IMR-90 (cell line): Measurements from ENCODE around the gene FGF7. TPM values are rescaled to one million over a fixed set of nuclear protein-coding genes. Genes with fewer than 3 reads are reported as not detected.
"Not testable (repeated sequence)": the region's sequence is repeated elsewhere in the genome, so short reads cannot be mapped to it uniquely, and the experiment has no call there.

ENCODE experiments used
- ATAC-seq: fragments of 200-7000 bp; cut with Tn5 transposase; 2 replicates; pipeline ENCODE4 v1.9.1; 2020; ENCODE audit warnings: low read depth, mild to moderate bottlenecking, moderate library complexity
- BruUV-seq: library from RNA; stranded (reverse); fragments of 400-500 nt; replicated peaks from 2 replicates; lab custom pipeline; 2021; lab: Mats Ljungman, UMichigan
- CTCF ChIA-PET: fragments of 300-600 bp; formaldehyde crosslinking; extraction: SDS; loops from one replicate; lab custom pipeline; 2021; ENCODE audit warnings: antibody characterized with exemption; lab: Yijun Ruan, JAX
- POLR2A ChIA-PET: fragments of 300-600 bp; sonication (Branson Sonifier 250); formaldehyde crosslinking; loops from one replicate; lab custom pipeline; 2022; ENCODE audit warnings: antibody characterized with exemption; ENCODE audit not compliant: unreplicated experiment; lab: Charles Lee
- DNase-seq: peaks from one replicate; pipeline ENCODE4 v3.0.0; 2013
- H2AFZ ChIP-seq: replicated peaks from 2 replicates; pipeline ENCODE3; 2013; ENCODE audit warnings: low read length, mild to moderate bottlenecking; ENCODE audit not compliant: poor library complexity
- H2AK5ac ChIP-seq: 2 replicates; pipeline ENCODE4 v1.6.1; 2013; ENCODE audit warnings: low read depth, low read length, inconsistent platforms
- H2AK9ac ChIP-seq: replicated peaks from 2 replicates; pipeline ENCODE3; 2013; ENCODE audit warnings: mild to moderate bottlenecking, low read depth, low read length, moderate library complexity; ENCODE audit not compliant: poor library complexity
- H2BK120ac ChIP-seq: 2 replicates; pipeline ENCODE4 v1.6.1; 2013; ENCODE audit warnings: low read depth, low read length, inconsistent platforms
- H2BK15ac ChIP-seq: 3 replicates; pipeline ENCODE4 v1.6.1; 2013; ENCODE audit warnings: low read depth, low read length, inconsistent platforms
- H2BK20ac ChIP-seq: 2 replicates; pipeline ENCODE4 v1.6.1; 2013; ENCODE audit warnings: low read depth, mild to moderate bottlenecking, inconsistent platforms, low read length, moderate library complexity
- H2BK5ac ChIP-seq: 2 replicates; pipeline ENCODE4 v1.6.1; 2013; ENCODE audit warnings: mild to moderate bottlenecking, low read depth, low read length, inconsistent platforms; ENCODE audit not compliant: poor library complexity, severe bottlenecking
- H3K14ac ChIP-seq: replicated peaks from 2 replicates; pipeline ENCODE4 v1.6.1; 2013; ENCODE audit warnings: low read depth, low read length, inconsistent platforms
- H3K18ac ChIP-seq: 2 replicates; pipeline ENCODE4 v1.6.1; 2013; ENCODE audit warnings: low read depth, low read length, control low read depth
- H3K23ac ChIP-seq: 2 replicates; pipeline ENCODE4 v1.6.1; 2013; ENCODE audit warnings: low read depth, low read length, inconsistent platforms
- H3K27ac ChIP-seq: 2 replicates; pipeline ENCODE4 v1.5.1; 2013; ENCODE audit warnings: mild to moderate bottlenecking, control low read depth, low read length; ENCODE audit not compliant: insufficient read depth
- H3K27me3 ChIP-seq: 2 replicates; pipeline ENCODE4 v1.6.1; 2013; ENCODE audit warnings: low read length; ENCODE audit not compliant: control insufficient read depth, insufficient read depth
- H3K36me3 ChIP-seq: 2 replicates; pipeline ENCODE4 v1.6.1; 2013; ENCODE audit warnings: low read length, mixed read lengths; ENCODE audit not compliant: control insufficient read depth, insufficient read depth
- H3K4ac ChIP-seq: 2 replicates; pipeline ENCODE4 v1.6.1; 2013; ENCODE audit warnings: low read depth, low read length, inconsistent platforms
- H3K4me1 ChIP-seq: 2 replicates; pipeline ENCODE4 v1.6.1; 2013; ENCODE audit warnings: low read length, mixed read lengths; ENCODE audit not compliant: control insufficient read depth, insufficient read depth
- H3K4me2 ChIP-seq: 2 replicates; pipeline ENCODE4 v1.6.1; 2013; ENCODE audit warnings: low read depth, mild to moderate bottlenecking, control low read depth, low read length, moderate library complexity
- H3K4me3 ChIP-seq: 2 replicates; pipeline ENCODE4 v1.5.1; 2013; ENCODE audit warnings: low read depth, mild to moderate bottlenecking, control low read depth, low read length, moderate library complexity; ENCODE audit not compliant: insufficient read depth
- H3K56ac ChIP-seq: 2 replicates; pipeline ENCODE4 v1.6.1; 2013; ENCODE audit warnings: low read length, inconsistent platforms; ENCODE audit not compliant: insufficient read depth; ENCODE audit errors: extremely low read depth
- H3K79me1 ChIP-seq, 2 experiments: 2 replicates each; pipeline ENCODE4 v1.6.1; 2013; ENCODE audit warnings: low read length in 2 of 2, inconsistent platforms in 1 of 2, low read depth in 1 of 2
- H3K9ac ChIP-seq: 2 replicates; pipeline ENCODE4 v1.6.1; 2013; ENCODE audit warnings: low read depth, low read length, control low read depth
- H3K9me1 ChIP-seq: 2 replicates; pipeline ENCODE4 v1.6.1; 2013; ENCODE audit warnings: low read length, inconsistent platforms; ENCODE audit not compliant: insufficient read depth
- H3K9me3 ChIP-seq: 2 replicates; pipeline ENCODE4 v1.6.1; 2013; ENCODE audit warnings: low read length; ENCODE audit not compliant: control insufficient read depth, insufficient read depth
- H4K20me1 ChIP-seq: 2 replicates; pipeline ENCODE4 v1.6.1; 2013; ENCODE audit warnings: low read length, inconsistent platforms; ENCODE audit not compliant: insufficient read depth
- H4K5ac ChIP-seq: 2 replicates; pipeline ENCODE4 v1.6.1; 2013; ENCODE audit warnings: mild to moderate bottlenecking, low read depth, low read length, control low read depth
- H4K8ac ChIP-seq, 2 experiments: 2 replicates each; pipeline ENCODE4 v1.6.1; 2013; ENCODE audit warnings: low read depth in 2 of 2, low read length in 2 of 2, control low read depth in 1 of 2, inconsistent platforms in 1 of 2
- H4K91ac ChIP-seq: 2 replicates; pipeline ENCODE4 v1.6.1; 2013; ENCODE audit warnings: low read depth, low read length, inconsistent platforms; ENCODE audit not compliant: insufficient read depth
- BHLHE40 ChIP-seq: fragments of 150-350 bp; IDR thresholded peaks from 2 replicates; pipeline ENCODE4 v1.6.1; 2016; ENCODE audit warnings: mild to moderate bottlenecking, low read depth, low read length
- RAD21 ChIP-seq: IDR thresholded peaks from 2 replicates; pipeline ENCODE4 v1.6.1; 2012; ENCODE audit warnings: low read length, improper control_type of control experiment
- WGBS, 2 experiments: methylation state at CpG; one replicate each; pipeline versions ENCODE4 v1.1.5 to v1.1.7; 2013; ENCODE audit warnings: missing lambda C conversion rate in 2 of 2; ENCODE audit not compliant: insufficient read length in 1 of 2; ENCODE audit errors: extremely low coverage in 2 of 2; 5-methylcytosine and 5-hydroxymethylcytosine counted together
- dilution Hi-C: fragments of 300-500 bp; cut with HindIII; formaldehyde crosslinking; loops from one replicate; pipeline ENCODE4 v1.14.3; 2018; ENCODE audit warnings: low sequenced_read_pairs; ENCODE audit not compliant: unreplicated experiment
- in situ Hi-C: fragments of 300-500 bp; cut with MboI; formaldehyde crosslinking; loops from 3 replicates; pipeline ENCODE4 v1.14.3; 2019; ENCODE audit warnings: low sequenced_read_pairs, inconsistent platforms, mixed read lengths
- intact Hi-C: fragments of 100-400 bp; cut with micrococcal nuclease; formaldehyde crosslinking; loops from 2 replicates; pipeline ENCODE4 v1.10.0; 2022
- polyA plus RNA-seq, 3 experiments: library from polyadenylated mRNA; depleted of rRNA; stranded (reverse); fragments of >200 nt; gene quantifications; 2 replicates each; pipeline ENCODE4 v1.2.3, GENCODE V29; 2012; ENCODE audit warnings: low replicate concordance in 1 of 3
- total RNA-seq: library from RNA; depleted of rRNA; stranded (reverse); fragments of >200 nt; gene quantifications from 2 replicates; pipeline ENCODE4 v1.2.3, GENCODE V29; 2012

The FGF7 gene
- total and polyA plus RNA-seq, 2 of the 4 experiments (the other 2 are of a cell fraction): 27.3 to 34.8 TPM

DNA sequence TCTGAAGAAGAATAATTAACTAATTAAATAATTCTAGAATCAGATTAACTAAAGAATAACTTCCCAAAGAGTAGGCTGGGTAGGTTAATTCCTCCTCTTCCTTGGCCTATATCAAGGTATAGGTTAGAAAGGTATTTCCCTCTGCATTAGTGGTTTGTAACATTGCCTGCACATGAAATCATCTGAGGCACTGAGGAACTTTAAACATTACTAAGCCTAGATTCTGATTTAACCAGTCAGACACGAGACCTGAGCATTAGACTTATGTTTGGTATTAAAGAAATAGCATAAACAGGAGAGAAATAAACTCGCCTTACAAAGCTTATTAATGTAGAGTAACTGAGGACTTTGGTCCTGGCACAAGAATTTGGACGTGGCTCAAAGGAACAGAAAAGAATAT lies 84.2 kb downstream of the FGF7 start:
- Histone ChIP-seq H3K9ac (no peak overlapping the region), H3K36me3 (no peaks in the 10 kb centered on the region), H3K4ac (no peak overlapping the region), H3K56ac (no peak overlapping the region), H4K20me1 (no peaks in the 10 kb centered on the region), H2BK5ac (no peak overlapping the region), H3K9me1 (no peaks in the 10 kb centered on the region), H3K14ac (no peak overlapping the region), H3K4me2 (no peak overlapping the region), H3K9me3 (peaks cover 2% of the 10 kb centered on the region; the same call in 1 of the 2 replicates), H2BK20ac (no peak overlapping the region), H3K4me3 (no peak overlapping the region), H4K8ac (no peak overlapping the region), H3K27me3 (no peaks in the 10 kb centered on the region), H2AFZ (no peak overlapping the region), H3K27ac (no peak overlapping the region), H4K5ac (no peak overlapping the region), H3K79me1 (no peaks in the 10 kb centered on the region), H2BK15ac (no peak overlapping the region), H2AK9ac (no peak overlapping the region), H3K4me1 (no peaks in the 10 kb centered on the region), H3K18ac (no peak overlapping the region), H2AK5ac (no peak overlapping the region), H4K91ac (no peak overlapping the region), H3K23ac (no peak overlapping the region), H2BK120ac (no peak overlapping the region)
- peak; percentile 79 for ATAC-seq
- CTCF ChIA-PET: no interaction called here
- in situ Hi-C loops: no loop called here
- TF ChIP-seq RAD21 (no peak), BHLHE40 (peak; percentile 63; the same call in 1 of the 2 replicates)
- POLR2A ChIA-PET: no interaction called here
- intact Hi-C loops: no loop called here
- peak; percentile 59 for DNase-seq
- dilution Hi-C loops: no loop called here
- no TSS peak for BruUV-seq
- no CpG with 5 or more reads among the region's 3 CpGs for WGBS, 2 experiments

DNA sequence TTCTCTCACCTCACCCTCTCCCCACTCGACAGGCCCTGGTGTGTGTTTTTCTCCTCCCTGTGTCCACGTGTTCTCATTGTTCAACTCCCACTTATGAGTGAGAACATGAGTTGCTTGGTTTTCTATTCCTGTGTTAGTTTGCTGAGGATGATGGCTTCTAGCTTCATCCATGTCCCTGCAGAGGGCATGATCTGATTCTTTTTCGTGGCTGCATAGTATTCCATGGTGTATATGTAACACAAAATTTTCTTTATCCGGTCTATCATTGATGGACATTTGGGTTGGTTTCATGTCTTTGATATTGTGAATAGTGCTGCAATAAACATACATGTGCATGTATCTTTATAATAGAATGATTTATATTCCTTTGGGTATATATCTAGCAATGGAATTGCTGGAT lies 89.7 kb downstream of the FGF7 start:
- H3K9ac ChIP-seq, CTCF ChIA-PET, POLR2A ChIA-PET, H4K8ac ChIP-seq, H3K9me1 ChIP-seq, H2AK5ac ChIP-seq, H3K27me3 ChIP-seq, DNase-seq, ATAC-seq, H3K4me3 ChIP-seq, H2BK120ac ChIP-seq, H3K4ac ChIP-seq, H3K27ac ChIP-seq, BruUV-seq, dilution Hi-C loops, H4K5ac ChIP-seq, H3K4me1 ChIP-seq, H3K23ac ChIP-seq, H2AK9ac ChIP-seq, H2BK15ac ChIP-seq, H3K36me3 ChIP-seq, H3K9me3 ChIP-seq, in situ Hi-C loops, H3K79me1 ChIP-seq, H2BK5ac ChIP-seq, H4K91ac ChIP-seq, H2AFZ ChIP-seq, H3K4me2 ChIP-seq, H4K20me1 ChIP-seq, H3K56ac ChIP-seq, H3K18ac ChIP-seq, H2BK20ac ChIP-seq, H3K14ac ChIP-seq: not testable (repeated sequence)
- whole genome bisulfite sequencing, 2 experiments: no CpG with 5 or more reads among the region's 4 CpGs
- intact Hi-C loops: loop anchor here (10.0 kb wide), 1 partner anchor 62 kb away; no protein-coding TSS in a partner anchor
